GM10266 (cell line): ENCODE results near the gene GTF2IRD1.
"Not testable (repeated sequence)": the region's sequence is repeated elsewhere in the genome, so short reads cannot be mapped to it uniquely, and the experiment has no call there.

Source experiments
- DNase-seq: peaks from one replicate; pipeline ENCODE4 v3.0.0; 2012; ENCODE audit errors: extremely low spot score
- TF ChIP-seq, protein P1 (sequence below): IDR thresholded peaks from 2 replicates; pipeline ENCODE4 v1.5.1; 2012; ENCODE audit warnings: mild to moderate bottlenecking, low read depth; ENCODE audit not compliant: control insufficient read depth, insufficient read depth; ENCODE audit errors: missing control alignments

GTF2IRD1 gene

DNA sequence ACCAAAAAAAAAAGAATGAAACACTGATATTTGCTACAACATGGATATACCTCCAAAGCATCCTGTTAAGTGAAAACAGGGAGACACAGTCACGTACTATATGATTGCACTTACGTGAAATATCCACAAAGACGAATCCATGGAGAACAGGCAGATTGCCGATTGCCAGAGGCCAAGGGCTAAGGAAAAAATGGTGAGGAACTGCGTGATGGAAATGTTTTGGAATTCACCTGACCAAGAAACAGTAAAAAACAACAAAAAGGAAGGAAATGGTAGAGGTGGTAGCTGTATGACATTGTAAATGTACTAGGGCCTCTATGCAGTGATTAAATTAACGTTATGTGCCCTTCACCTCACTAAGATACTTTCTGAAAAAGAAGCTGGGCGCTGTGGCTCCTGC is 44.1 kb upstream of the GTF2IRD1 start:
- TF ChIP-seq, protein P1, sequence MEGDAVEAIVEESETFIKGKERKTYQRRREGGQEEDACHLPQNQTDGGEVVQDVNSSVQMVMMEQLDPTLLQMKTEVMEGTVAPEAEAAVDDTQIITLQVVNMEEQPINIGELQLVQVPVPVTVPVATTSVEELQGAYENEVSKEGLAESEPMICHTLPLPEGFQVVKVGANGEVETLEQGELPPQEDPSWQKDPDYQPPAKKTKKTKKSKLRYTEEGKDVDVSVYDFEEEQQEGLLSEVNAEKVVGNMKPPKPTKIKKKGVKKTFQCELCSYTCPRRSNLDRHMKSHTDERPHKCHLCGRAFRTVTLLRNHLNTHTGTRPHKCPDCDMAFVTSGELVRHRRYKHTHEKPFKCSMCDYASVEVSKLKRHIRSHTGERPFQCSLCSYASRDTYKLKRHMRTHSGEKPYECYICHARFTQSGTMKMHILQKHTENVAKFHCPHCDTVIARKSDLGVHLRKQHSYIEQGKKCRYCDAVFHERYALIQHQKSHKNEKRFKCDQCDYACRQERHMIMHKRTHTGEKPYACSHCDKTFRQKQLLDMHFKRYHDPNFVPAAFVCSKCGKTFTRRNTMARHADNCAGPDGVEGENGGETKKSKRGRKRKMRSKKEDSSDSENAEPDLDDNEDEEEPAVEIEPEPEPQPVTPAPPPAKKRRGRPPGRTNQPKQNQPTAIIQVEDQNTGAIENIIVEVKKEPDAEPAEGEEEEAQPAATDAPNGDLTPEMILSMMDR: no peak
- DNase-seq: no peak

DNA sequence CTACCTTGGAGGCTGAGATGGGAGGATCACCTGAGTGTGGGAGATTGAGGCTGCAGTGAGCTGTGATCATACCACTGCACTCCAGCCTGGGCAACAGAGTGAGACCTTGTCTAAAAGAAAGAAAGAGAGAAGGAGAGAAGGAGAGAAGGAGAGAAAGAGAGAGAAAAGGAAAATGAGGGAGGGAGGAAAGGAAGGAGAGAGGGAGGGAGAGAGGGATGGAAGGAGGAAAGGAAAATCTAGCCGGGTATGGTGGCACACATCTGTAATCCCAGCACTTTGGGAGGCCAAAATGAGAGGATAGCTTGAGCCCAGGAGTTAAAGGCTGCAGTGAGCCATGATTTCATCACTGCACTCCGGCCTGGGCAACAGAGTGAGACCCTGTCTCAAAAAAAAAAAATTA is 42.9 kb upstream of the GTF2IRD1 start:
- TF ChIP-seq, protein P1: no peak
- DNase-seq: no peak

DNA sequence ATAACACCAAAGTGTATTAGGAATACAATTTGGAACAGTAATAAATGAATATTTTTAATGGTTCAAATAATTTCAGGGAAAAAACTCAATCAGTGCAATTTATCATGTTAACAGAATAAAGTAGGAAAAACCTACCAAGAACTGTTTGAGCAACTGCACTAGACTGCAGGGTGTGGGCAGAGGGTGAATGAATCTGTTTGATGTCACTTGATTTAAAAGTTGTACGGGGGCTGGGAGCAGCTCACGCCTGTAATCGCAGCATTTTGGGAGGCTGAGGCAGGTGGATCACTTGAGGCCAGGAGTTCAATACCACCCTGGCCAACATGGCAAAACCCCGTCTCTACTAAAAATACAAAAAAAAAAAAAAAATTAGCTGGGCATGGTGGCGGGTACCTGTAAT is 42.1 kb upstream of the GTF2IRD1 start:
- not testable (repeated sequence) for DNase-seq

DNA sequence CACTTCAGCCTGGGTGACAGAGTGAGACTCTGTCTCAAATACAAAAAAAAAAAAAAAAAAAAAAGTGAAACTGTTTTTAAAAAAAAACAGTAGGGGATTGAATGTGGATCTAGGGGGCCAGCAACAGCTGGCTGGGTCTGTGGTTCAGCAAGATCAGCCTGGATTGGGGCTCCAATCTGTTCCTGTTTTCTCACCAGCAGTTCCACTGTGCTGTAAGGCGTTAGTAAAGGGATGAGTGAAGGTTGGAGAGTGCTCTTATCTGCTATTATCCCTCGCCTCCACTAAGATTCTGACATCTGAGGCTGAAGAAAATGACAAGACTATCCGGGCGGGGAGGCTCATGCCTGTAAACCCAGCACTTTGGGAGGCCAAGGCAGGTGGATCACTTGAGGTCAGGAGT is 41.6 kb upstream of the GTF2IRD1 start:
- no peak for DNase-seq
- TF ChIP-seq, protein P1: no peak

DNA sequence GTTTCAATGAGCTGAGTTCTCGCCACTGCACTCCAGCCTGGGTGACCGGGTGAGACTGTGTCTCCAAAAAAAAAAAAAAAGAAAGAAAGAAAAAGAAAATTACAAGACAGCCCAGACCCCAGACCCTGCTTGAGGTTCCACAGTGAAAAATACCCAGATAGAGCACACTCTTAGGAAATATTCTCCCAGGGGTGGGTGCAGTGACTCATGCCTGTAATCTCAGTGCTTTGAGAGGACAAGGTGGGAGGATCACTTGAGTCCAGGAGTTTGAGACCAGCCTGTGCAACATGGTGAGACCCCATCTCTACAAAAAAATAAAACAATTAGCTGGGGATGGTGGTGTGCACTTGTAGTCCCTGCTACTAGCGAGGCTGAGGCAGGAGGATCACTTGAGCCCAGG is 41.1 kb upstream of the GTF2IRD1 start:
- TF ChIP-seq, protein P1: no peak
- DNase-seq: no peak

DNA sequence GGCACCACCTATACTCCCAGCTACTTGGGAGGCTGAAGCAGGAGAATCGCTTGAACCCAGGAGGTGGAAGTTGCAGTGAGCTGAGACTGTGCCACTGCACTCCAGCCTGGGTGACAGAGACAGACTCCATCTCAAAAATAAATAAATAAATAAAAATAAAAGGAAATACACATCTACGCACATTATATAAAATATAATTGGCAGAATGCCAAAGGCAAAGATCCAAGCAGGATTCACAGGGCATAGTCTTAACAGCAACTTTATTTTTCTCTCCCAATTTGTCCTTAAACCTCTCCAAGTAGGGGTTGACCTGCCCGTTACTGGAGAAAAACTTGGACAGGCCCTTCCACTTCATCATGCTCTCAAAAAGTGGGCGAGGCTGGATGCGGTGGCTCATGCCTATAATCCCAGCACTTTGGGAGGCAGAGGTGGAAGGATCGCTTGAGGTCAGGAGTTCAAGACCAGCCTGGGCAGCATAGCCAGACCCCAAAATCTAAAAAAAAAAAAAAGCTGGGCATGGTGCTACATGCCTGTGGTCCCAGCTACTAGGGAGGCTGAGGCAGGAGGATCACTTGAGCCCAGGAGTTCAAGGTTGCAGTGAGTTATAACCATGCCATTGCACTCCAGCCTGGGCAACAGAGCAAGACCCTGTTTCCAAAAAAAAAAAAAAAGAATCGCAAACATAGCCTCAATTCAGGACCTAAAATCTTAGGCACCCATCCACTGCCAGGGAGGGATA is 38.9 kb upstream of the GTF2IRD1 start:
- DNase-seq: not testable (repeated sequence)

DNA sequence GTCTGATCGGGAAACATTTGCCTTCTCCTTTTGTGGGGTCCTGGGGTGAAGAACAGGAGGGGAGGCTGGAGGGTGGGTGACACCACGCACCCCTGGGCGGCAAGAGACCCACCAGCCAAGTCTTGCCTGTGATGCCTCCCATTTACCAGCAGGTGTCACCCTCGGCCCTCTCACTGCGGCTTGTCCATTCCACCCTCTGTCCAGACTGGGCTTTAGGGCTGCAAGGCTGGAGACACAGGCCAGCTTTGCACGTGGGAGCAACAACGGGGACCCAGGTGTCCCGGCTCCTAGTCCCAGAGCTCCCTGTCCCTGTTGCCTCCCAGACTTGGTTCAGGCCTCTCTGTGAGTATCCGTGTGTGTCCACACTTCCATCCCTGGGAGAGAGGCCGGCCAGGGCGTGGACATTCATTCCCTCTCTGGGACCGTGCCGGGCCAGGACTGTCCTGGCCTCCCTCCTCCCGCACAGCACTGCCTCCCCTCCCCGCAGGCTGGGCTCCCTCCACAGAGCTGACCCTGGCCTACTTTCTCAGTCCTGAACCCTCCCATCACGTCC is 36.2 kb upstream of the GTF2IRD1 start:
- peak; percentile 88 for DNase-seq
- TF ChIP-seq, protein P1: peak; percentile 97

DNA sequence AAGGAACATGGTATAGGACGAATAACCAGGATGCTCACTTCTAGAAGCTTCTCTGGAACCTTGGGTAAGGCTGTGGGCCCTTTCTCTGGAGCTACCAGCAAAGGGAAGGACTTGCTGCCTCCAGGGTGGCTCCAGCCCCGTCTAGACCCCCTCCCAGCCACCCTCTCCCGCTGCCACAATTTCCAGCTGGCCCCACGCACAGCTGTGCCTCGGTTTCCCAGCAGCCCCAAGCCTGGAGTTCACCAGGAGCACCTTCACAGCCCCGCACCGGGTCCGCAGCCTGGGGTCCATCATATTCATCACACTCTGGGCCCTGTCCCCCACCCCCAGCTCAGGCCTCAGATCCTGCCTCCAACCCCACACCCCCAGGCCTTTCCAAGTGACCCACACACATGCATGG is 35.6 kb upstream of the GTF2IRD1 start:
- no peak for DNase-seq
- TF ChIP-seq, protein P1: no peak
